RWPE2 (cell line): ENCODE data around the gene TAT.
"Not testable (repeated sequence)": the region's sequence is repeated elsewhere in the genome, so short reads cannot be mapped to it uniquely, and the experiment has no call there.

ENCODE experiments used
- ATAC-seq: fragments of 200-7000 bp; cut with Tn5 transposase; 3 replicates; pipeline ENCODE4 v1.9.1; 2021; ENCODE audit warnings: low read depth
- DNase-seq: peaks from one replicate; pipeline ENCODE4 v3.0.0-alpha.2; 2020; ENCODE audit warnings: low spot score
- H3K27ac ChIP-seq: fragments of 450-650 bp; 2 replicates; pipeline ENCODE4 v1.5.1; 2017; ENCODE audit warnings: mild to moderate bottlenecking; ENCODE audit not compliant: poor library complexity, severe bottlenecking
- H3K27me3 ChIP-seq: fragments of 250-450 bp; sonication (Bioruptor Pico); 2 replicates; pipeline ENCODE4 v1.5.1; 2021; ENCODE audit warnings: mild to moderate bottlenecking, moderate library complexity; ENCODE audit not compliant: insufficient read depth, poor library complexity, severe bottlenecking
- H3K36me3 ChIP-seq: fragments of 250-450 bp; sonication (Bioruptor Pico); 2 replicates; pipeline ENCODE4 v1.5.1; 2020; ENCODE audit warnings: low read depth, mild to moderate bottlenecking, moderate library complexity
- H3K4me1 ChIP-seq: fragments of 250-450 bp; sonication (Bioruptor Pico); 2 replicates; pipeline ENCODE4 v1.5.1; 2021; ENCODE audit warnings: mild to moderate bottlenecking, moderate library complexity; ENCODE audit not compliant: insufficient read depth, poor library complexity, severe bottlenecking
- H3K4me3 ChIP-seq: fragments of 250-450 bp; sonication (Bioruptor Pico); 2 replicates; pipeline ENCODE4 v1.5.1; 2021; ENCODE audit warnings: mild to moderate bottlenecking, moderate library complexity; ENCODE audit not compliant: severe bottlenecking
- H3K9me3 ChIP-seq: fragments of 250-450 bp; sonication (Bioruptor Pico); 2 replicates; pipeline ENCODE4 v1.5.1; 2021; ENCODE audit warnings: mild to moderate bottlenecking, moderate library complexity; ENCODE audit not compliant: severe bottlenecking
- TF ChIP-seq, protein P1 (sequence below): fragments of 450-650 bp; IDR thresholded peaks from one replicate; pipeline ENCODE4 v1.5.1; 2017; ENCODE audit warnings: mild to moderate bottlenecking, moderate library complexity; ENCODE audit not compliant: poor library complexity, severe bottlenecking

Gene TAT

DNA sequence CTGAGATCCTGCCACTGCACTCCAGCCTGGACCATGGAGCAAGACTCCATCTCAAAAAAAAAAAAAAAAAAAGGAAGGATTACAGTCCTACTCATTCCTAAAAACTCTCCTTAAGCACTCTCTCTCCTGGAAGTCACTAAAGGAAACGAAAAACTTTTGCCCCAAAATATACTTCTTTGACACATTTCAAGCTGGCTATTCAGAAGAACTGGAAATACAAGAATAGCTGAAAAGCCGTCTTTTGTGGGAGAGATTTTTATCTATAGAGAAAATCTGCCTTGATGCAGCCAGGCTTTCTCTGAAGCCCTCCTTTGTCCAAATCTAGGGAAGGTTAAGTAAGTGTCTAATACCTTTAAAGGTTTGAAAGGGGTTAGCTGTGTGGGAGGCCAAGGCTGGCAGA lies 32.2 kb upstream of the TAT start:
- ATAC-seq = no peak
- Histone ChIP-seq H3K27ac (no peak overlapping the region), H3K4me1 (no peaks in the 10 kb centered on the region), H3K4me3 (no peak overlapping the region), H3K27me3 (peaks cover 3% of the 10 kb centered on the region), H3K9me3 (no peaks in the 10 kb centered on the region), H3K36me3 (no peaks in the 10 kb centered on the region)
- DNase-seq = no peak
- TF ChIP-seq, protein P1, sequence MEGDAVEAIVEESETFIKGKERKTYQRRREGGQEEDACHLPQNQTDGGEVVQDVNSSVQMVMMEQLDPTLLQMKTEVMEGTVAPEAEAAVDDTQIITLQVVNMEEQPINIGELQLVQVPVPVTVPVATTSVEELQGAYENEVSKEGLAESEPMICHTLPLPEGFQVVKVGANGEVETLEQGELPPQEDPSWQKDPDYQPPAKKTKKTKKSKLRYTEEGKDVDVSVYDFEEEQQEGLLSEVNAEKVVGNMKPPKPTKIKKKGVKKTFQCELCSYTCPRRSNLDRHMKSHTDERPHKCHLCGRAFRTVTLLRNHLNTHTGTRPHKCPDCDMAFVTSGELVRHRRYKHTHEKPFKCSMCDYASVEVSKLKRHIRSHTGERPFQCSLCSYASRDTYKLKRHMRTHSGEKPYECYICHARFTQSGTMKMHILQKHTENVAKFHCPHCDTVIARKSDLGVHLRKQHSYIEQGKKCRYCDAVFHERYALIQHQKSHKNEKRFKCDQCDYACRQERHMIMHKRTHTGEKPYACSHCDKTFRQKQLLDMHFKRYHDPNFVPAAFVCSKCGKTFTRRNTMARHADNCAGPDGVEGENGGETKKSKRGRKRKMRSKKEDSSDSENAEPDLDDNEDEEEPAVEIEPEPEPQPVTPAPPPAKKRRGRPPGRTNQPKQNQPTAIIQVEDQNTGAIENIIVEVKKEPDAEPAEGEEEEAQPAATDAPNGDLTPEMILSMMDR = no peak

DNA sequence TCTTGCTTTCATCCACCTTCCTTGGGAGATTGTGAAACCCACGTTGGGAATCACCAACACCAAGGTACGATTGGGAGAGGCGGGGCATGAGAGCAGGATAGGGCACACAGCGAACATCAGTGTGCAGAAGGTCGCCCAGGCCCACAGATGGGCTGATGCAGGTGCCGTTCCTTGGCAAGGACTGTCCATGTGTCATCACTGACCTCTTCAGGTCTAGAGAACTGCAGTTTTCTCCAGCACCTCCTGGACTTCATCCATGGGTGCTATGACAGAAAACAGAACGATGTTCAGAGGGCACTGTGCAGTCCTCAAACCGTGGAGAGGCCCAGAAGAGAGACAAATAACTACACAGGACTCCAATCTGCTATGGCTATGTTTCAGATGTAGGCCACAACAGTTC lies 23.9 kb upstream of the TAT start:
- Histone ChIP-seq H3K27ac (no peak overlapping the region), H3K27me3 (no peaks in the 10 kb centered on the region), H3K36me3 (no peaks in the 10 kb centered on the region), H3K4me3 (no peak overlapping the region), H3K4me1 (no peaks in the 10 kb centered on the region), H3K9me3 (no peaks in the 10 kb centered on the region)
- TF ChIP-seq, protein P1 = no peak
- DNase-seq (no peak), ATAC-seq (no peak)

DNA sequence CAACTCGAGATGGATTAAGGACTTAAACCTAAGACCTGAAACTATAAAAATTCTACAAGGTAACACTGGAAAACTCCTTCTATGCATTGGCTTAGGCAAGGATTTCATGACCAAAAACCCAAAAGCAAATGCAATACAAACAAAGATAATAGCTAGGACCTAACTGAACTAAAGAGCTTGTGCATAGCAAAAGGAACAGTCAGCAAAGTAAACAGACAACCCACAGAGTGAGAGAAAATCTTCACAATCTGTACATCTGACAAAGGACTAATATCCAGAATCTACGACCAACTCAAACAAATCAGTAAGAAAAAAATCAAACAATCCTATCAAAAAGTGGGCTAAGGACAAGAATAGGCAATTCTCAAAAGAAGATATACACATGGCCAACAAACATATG lies 21.5 kb upstream of the TAT start:
- not testable (repeated sequence) for ATAC-seq, H3K4me1 ChIP-seq, H3K27me3 ChIP-seq, H3K36me3 ChIP-seq, H3K9me3 ChIP-seq, DNase-seq, H3K4me3 ChIP-seq, H3K27ac ChIP-seq

DNA sequence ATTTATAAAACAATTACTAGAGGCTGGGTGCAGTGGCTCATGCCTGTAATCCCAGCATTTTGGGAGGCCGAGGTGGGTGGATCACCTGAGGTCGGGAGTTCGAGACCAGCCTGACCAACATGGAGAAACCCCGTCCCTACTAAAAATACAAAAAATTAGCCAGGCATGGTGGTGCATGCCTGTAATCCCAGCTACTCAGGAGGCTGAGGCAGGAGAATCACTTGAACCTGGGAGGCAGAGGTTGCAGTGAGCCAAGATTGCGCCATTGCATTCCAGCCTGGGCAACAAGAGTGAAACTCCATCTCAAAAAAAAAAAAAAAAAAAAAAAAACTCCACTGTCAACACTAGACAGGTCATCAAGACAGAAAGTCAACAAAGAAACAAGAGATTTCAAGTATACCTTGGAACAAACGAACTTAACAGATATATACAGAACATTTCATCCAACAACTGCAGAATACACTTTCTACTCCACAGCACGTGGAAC lies 18.5 kb upstream of the TAT start:
- ATAC-seq, H3K27ac ChIP-seq, H3K9me3 ChIP-seq, DNase-seq, H3K4me1 ChIP-seq, H3K4me3 ChIP-seq, H3K27me3 ChIP-seq, H3K36me3 ChIP-seq: not testable (repeated sequence)

DNA sequence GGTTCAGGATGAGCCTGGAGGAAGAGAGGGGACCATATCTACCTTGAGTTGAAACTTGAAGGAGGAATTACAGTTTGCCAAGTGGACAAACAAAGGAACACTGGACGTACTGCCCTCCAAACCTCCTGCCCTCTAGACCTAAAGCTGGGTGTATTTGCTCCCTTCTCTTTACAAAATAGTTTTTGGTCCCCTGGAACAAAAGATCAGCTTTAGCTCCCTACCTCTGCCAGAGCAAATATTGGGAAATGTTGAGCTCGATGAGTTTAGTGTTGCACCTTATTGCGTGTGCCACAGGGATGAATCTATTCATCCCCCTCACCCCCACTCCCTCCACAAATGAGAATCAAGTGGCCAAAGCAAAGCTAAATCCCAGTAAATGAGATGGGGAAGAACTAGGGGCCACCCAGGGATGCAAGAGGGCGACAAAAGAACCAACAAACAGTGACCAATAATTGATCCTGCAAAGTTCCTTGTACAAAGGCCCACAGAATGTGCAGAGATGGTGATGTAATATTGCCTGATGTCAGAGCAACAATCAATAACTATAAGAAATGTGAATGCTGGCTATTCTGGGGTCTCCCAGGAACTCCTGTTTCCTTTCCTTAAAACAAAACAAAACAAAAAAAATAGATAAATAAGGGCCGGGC lies 17.2 kb upstream of the TAT start:
- Histone ChIP-seq H3K27ac (no peak overlapping the region), H3K4me3 (no peak overlapping the region), H3K27me3 (no peaks in the 10 kb centered on the region), H3K9me3 (no peaks in the 10 kb centered on the region), H3K4me1 (no peaks in the 10 kb centered on the region), H3K36me3 (no peaks in the 10 kb centered on the region)
- DNase-seq (no peak), ATAC-seq (no peak)
- TF ChIP-seq, protein P1 = no peak
